Measurements from ENCODE around the gene RASA1.

The RASA1 gene

DNA sequence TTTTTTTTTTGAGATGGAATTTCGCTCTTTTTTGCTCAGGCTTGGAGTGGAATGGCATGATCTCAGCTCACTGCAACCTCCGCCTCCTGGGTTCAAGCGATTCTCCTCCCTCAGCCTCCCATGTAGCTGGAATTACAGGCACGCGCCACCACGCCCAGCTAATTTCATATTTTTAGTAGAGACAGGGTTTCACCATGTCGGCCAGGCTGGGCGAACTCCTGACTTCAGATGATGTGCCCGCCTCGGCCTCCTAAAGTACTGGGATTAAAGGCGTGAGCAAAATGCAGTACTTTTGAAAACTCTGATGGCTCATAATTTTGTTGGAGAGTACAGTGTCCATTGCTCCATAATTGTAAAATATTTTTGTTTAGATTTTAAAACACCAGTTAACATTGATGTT is 92.4 kb downstream of the RASA1 start:
- DNase-seq (ENCODE audit: insufficient read length, low spot score), result no peak
- no peak for FAIRE-seq
- TF ChIP-seq, protein P1, sequence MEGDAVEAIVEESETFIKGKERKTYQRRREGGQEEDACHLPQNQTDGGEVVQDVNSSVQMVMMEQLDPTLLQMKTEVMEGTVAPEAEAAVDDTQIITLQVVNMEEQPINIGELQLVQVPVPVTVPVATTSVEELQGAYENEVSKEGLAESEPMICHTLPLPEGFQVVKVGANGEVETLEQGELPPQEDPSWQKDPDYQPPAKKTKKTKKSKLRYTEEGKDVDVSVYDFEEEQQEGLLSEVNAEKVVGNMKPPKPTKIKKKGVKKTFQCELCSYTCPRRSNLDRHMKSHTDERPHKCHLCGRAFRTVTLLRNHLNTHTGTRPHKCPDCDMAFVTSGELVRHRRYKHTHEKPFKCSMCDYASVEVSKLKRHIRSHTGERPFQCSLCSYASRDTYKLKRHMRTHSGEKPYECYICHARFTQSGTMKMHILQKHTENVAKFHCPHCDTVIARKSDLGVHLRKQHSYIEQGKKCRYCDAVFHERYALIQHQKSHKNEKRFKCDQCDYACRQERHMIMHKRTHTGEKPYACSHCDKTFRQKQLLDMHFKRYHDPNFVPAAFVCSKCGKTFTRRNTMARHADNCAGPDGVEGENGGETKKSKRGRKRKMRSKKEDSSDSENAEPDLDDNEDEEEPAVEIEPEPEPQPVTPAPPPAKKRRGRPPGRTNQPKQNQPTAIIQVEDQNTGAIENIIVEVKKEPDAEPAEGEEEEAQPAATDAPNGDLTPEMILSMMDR (IDR thresholded peaks at IDR 0.05; ENCODE audit: insufficient read depth, missing control alignments), result no peak

DNA sequence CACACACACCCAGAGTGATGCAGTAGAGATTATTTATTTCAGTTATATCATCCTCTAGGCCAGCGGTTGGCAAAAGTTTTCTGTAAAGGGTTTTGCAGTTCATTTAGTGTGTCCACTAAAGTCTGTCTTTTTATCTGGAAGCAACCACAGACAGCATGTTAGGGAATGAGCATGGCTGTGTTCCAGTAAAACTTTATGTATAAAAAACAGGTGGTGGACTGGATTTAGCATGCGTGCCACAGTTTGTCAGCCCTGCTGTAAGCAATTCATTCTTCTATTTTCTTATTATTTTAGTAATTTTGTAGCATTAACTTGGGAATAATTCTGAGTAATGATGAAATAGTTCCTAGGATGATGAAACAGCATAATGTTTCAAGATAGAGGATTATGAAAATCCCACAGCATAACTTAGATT is 93.4 kb downstream of the RASA1 start:
- FAIRE-seq, result no peak
- TF ChIP-seq, protein P1 (IDR thresholded peaks at IDR 0.05; ENCODE audit: insufficient read depth, missing control alignments), result no peak
- DNase-seq (ENCODE audit: insufficient read length, low spot score), result no peak

DNA sequence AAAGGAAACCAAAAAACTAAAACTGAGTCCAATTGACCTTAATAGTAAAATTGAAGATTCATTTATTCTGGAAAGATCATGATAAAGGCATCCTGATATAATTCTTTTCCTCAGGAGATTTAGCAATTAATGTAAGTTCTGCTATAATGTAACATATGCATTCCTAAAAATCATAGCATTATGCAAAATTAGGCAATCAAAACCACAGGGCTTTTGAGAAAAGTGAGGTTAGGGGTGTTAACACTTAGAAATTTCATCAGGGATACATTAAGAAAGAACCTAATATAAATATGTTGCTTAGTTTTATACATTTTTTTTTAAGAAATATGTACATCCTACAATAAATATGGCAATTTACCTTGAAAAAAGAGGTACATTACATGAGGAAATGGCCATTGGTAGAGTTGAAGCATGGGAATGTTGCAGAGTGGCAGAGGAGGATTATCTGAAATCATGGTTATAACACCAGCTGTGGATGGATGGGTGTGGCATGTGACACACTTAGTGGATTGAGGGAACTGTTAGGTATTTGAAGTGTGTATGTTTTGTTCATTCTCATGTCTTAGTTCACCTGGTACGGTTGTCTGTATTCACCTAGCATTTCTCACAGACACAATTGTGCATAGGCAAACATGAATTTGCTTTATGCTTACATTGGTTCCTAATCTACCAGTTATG is 94.0 kb downstream of the RASA1 start:
- DNase-seq (ENCODE audit: insufficient read length, low spot score) (no peak), FAIRE-seq (no peak)
- TF ChIP-seq, protein P1 (IDR thresholded peaks at IDR 0.05; ENCODE audit: insufficient read depth, missing control alignments), result no peak

DNA sequence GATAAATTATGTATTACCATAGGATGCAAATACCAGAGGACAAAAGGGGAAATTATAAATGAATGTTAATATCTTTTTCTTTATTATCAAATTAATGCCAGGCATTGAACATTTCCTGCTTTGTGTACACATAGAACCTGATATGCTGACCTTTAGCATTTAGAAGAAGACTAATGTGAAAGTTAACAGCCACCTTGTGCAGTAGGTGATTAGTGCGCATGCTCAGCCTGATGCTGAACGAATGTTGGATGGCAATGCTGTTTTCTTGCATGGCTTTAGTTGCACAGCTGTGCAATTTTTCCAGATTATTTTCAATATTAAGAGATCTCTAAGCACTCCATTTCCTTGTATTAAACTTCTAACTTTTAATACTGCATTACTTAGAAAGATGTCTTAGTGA is 99.6 kb downstream of the RASA1 start:
- DNase-seq (ENCODE audit: insufficient read length, low spot score) (no peak), FAIRE-seq (no peak)
- TF ChIP-seq, protein P1 (IDR thresholded peaks at IDR 0.05; ENCODE audit: insufficient read depth, missing control alignments), result no peak

DNA sequence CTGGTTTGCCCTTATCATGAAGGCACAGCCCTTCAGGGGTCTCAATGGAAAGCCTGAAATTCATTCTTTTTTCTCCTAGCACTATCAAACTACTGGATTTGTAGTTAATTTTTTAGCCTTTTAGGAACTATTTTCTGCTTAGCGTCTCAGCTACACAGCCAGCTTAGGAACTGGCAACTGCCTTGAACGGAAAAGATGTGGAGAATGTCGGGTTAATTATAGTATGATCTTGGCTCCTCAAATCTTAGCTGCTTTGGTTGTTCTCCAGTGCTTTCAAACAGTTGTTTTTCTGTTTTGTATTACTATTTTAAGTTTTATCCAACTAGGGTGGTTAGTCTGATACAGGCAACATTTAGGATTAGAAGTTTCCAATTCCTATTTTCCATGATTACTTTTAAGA is 100.9 kb downstream of the RASA1 start:
- FAIRE-seq (no peak), DNase-seq (ENCODE audit: insufficient read length, low spot score) (no peak)
- TF ChIP-seq, protein P1 (IDR thresholded peaks at IDR 0.05; ENCODE audit: insufficient read depth, missing control alignments), result no peak

DNA sequence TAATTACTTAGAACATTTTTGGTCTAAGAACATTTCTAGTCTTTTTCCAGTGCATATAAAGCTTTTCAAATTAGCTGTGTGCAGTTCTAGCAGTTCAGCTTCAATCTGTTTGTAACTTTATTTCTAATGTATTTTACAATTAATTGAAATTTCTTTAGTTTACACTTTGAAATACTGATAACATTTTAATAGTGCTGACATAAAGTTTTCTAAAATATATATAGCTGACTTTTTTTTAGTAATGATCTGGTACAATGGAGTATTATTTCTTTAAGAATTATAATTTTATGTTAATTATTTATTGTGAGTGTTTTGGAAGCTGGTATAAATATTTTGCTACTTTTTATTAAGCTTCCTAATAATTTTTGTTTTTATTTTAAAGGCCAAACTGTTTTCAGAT is 101.7 kb downstream of the RASA1 start:
- TF ChIP-seq, protein P1 (IDR thresholded peaks at IDR 0.05; ENCODE audit: insufficient read depth, missing control alignments), result no peak
- no peak for DNase-seq (ENCODE audit: insufficient read length, low spot score)
- no peak for FAIRE-seq

DNA sequence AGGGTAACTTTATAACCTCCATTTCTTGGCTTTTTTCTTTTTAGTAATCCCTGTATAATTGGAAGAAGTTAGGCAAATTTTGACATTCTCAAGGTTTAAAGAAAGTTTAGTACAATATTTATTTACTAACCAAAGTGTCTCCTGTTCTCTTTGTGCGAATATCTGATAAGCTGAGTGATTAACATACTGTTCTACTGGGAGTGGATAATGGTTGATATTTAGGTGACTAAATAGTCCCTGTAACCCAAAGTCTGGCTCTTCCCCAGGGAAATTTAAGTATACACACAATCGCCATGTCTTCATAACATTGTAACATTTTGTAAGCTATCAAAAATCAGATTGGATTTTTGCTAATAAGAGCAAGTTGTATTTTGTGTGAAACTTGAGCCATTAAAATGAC is 105.0 kb downstream of the RASA1 start:
- TF ChIP-seq, protein P1 (IDR thresholded peaks at IDR 0.05; ENCODE audit: insufficient read depth, missing control alignments), result no peak
- no peak for FAIRE-seq
- no peak for DNase-seq (ENCODE audit: insufficient read length, low spot score)
